GM18870 (cell line): ENCODE measurements around the gene AGK.
"Not testable (repeated sequence)": the region's sequence is repeated elsewhere in the genome, so short reads cannot be mapped to it uniquely, and the experiment has no call there.

Source experiments
- ATAC-seq: cut with Tn5 transposase; IDR thresholded peaks from one replicate; pipeline ENCODE4 v1.9.1; 2021; ENCODE audit warnings: moderate library complexity; ENCODE audit not compliant: unreplicated experiment

The AGK gene

DNA sequence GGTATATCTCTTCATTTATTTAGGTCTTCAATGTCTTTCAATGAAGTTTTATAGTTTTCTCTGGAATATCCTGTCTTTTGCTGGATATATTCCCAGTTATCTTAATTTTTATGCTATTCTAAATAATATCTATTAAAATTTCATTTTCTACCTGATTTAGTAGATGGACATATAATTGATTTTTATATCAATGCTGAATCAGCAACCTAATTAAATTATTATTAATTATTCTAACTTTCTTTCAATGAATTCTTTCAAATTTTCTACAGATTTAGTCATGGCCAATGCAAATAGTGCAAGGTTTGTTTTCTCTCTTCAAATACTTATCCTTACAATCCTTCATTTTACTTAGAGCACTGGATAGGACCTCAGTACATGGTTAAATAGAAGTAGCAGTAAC is 94.0 kb downstream of the AGK start:
- no peak for ATAC-seq

DNA sequence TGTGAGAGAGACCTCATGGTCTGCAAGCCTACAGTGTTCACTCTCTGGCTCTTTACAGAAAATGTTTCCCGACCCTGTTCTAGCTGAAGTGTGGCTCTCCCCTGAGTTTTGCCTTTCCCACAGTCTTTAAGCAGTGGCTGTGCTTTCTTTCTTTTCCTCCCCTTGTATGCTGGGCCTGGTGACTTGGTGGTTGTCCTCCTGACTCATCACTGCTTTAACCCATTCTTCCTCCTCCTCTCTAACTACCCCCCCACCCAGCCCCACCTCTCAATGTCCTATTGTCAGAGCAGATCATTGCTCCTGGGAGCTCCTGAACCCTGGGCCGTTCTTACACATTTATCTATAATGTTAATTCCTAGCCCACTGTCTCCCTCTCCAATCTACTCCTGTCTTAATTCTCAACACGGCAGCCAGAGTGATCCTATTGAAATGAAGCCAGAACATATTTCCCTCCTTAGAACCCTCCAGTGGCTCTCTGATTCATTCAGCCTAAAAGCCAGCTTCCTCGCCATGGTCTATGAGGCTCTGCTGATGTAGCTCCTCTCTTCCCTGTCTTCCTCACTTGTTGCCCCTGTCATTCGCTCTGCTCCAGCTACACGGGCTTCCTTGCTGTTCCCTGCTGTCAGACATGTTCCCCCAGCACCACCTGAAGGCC is 95.7 kb downstream of the AGK start:
- no peak for ATAC-seq

DNA sequence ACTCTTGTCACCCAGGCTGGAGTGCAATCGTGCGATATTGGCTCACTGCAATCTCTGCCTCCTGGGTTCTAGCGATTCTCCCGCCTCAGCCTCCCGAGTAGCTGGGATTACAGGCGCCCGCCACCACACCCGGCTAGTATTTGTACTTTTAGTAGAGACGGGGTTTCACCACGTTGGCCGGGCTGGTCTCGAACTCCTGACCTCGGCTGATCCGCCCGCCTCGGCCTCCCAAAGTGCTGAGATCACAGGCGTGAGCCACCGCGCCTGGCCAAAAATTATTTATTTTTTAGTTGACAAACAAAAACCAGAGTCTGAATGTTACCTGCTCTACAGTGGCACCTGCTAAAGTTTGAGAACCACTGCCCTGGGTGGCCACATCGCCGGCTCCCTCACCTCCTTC is 96.5 kb downstream of the AGK start:
- not testable (repeated sequence) for ATAC-seq

- no peak for ATAC-seq
These were observed 97.3 kb downstream of the AGK start for GRCh38 chr7:141648276-141649114.

DNA sequence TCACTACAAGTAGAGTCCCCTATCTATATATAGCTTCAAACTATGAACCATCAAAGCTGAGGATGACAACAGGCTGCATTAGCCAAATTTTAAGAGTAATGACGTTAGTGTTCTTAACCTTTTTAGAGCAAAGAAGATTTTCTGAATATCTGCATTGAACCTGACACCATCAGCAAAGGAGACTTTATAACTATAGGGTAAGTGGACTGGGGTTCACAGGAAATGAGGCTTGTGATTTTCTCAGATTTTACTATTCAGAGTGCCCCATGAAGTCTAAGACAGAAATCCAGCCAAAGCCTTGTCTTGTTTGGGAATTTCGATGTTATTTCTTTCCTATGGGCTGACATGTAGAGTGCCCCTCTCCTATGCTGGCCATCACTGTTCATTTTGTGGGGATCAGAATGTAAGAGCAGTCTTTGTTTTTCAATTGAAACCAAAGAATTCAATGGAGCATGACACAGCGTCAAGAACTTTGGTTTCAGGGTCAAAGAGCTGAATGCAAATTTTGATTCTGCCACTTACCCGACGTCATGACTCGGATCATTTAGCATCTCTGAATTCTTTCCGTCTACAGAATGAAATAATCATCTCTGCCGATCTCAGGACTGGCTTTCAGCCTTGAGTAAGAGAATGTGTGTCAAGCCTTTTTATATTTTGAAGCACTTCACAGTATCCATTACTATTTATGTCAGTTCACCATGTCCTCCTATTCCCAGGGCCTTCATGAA is 98.1 kb downstream of the AGK start:
- no peak for ATAC-seq

DNA sequence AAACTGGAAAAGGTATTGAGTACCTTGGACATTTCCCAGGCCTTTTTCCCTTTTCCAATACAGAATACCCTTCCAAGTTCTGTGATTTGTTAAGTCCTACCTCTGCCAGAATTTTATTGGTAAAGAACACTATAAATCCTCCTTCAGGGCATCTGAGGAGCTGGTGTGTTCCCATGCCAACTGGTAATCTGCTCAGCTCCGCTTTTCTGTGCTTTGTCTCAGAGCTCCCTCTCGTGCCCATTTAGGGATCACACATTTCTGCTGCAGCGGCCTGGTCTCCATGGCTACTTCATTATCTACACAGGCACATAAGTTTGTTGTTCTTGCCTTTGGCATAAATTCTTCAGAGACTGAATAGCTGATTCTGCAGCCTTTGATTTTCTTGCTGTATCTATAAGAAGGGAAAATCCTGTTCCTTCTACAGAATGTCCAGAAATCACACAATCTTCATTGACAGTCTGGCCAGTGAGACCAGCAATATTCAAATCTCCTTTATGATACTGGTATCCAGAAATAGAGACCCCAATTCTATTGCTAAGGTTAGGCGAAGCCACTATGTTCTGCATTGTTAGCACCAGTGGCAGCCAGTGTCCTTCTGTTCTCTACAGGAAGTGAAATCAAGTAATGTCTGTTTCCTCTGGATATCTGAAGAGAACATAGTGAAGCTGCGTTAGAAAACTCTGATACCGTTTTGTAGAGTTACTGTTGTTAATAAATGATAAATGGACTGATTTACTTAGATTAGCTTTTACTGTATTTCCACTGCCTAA is 98.8 kb downstream of the AGK start:
- ATAC-seq: no peak

DNA sequence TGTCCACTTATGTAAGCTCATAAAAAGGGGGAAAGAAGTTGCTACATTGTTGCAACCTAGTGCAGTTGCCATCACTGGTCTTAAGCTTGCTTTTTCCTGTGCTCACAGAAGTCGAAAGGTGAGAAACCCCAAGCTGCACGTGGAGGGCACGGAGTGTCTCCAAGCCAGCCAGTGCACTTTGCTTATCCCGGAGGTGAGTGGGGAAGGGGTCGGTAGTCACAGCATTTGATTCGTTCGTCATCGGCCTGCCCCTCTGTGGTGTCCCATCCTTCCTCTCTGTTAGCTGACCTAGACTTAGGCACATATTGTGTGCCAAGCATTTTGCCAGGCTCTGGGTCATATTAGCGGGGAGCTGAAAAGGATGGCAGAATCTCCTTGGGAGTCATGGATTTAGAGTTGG is 100.2 kb downstream of the AGK start:
- no peak for ATAC-seq

DNA sequence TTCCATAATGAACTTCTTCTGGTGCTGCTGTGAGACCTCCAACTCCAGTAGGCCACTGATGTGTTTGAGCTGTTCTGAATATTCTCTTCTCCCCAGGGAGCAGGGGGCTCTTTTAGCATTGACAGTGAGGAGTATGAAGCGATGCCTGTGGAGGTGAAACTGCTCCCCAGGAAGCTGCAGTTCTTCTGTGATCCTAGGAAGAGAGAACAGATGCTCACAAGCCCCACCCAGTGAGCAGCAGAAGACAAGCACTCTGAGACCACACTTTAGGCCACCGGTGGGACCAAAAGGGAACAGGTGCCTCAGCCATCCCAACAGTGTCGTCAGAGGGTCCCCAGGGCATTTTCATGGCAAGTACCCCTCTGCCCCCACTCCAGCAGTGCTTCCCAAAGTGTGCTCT is 101.5 kb downstream of the AGK start:
- ATAC-seq: no peak

- ATAC-seq: peak; percentile 88
These were observed 103.3 kb downstream of the AGK start for GRCh38 chr7:141654551-141654950.

DNA sequence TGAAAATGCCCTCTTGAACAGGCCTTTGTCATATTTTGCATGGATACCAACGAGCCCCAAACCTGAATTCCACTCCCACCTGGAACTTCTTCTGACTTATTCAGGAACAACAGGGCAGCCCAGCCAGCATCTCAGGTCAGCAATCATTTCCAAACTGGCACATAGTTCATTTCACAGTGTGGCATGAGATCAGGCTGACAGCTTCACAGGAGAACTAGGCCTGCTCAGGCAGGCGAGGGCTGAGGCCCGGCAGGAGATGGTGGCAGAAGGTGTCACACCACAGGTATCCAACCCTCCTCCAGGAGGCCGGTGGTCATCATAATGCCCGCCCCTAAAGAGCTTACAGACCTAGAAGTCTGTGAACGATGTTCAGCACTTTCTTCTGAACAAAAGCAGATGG is 108.3 kb downstream of the AGK start:
- ATAC-seq: no peak

GRCh38 chr7:141660259-141660658 is 109.0 kb downstream of the AGK start:
- no peak for ATAC-seq

DNA sequence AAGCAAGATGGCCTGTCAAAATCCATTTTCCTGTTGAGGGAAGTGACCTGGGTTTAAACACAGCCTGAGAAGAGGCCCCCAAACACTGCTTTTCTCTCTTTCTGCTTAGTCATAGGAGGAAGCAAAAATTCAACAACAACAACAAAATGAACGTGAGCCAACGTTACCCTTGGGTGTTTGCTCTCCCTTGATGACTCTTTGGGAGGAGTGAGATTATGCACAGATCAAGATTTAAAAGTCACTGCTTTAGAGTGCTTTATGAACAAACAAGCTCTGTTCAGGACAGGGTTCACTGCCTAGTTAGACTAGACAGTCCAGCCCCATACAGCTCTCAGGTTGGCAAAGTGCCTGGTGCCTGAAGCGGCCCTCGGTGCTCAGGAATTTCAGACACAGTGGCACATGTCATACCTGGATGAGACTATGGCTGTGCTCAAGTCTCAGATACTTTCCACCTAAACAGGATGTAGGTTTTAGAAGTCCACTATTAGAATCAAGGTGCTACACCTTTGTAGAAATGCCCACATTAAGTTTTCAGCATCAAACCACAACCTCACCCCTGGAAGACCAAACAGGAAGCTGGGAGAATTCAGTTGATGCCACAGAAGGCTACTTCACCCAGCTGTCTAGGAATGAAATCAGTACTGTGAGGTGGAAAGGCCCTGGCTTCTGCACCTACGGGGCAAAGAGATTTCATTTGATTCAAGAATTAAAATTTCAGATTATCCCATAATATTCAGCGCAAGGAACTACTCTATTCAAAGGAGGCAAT is 112.1 kb downstream of the AGK start:
- no peak for ATAC-seq

GRCh38 chr7:141664450-141664849 is 113.2 kb downstream of the AGK start:
- ATAC-seq: no peak

- no peak for ATAC-seq
These were observed 114.2 kb downstream of the AGK start for GRCh38 chr7:141665208-141666035.

DNA sequence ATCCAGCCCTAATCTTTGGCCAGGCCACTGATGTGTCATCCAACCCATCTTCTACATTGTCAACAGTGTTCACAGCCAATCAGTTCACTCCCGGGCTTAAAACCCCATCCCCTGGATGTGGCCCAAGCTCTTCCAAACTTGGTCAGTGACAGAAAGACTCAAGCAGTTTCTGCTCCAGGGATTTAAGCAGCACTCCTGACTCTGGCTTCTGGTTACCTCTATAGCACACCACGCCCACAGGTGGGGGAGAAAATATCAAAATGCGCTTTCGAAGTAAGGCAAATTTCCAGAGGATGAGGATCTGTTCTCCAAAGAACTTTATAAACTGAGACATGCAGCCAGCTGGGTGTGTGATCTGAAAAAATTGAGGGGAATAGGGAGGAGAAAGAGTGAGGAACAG is 114.9 kb downstream of the AGK start:
- ATAC-seq: no peak

GRCh38 chr7:141668853-141669252 is 117.6 kb downstream of the AGK start:
- no peak for ATAC-seq

- ATAC-seq: no peak
These were observed 120.7 kb downstream of the AGK start for GRCh38 chr7:141671705-141672496.

DNA sequence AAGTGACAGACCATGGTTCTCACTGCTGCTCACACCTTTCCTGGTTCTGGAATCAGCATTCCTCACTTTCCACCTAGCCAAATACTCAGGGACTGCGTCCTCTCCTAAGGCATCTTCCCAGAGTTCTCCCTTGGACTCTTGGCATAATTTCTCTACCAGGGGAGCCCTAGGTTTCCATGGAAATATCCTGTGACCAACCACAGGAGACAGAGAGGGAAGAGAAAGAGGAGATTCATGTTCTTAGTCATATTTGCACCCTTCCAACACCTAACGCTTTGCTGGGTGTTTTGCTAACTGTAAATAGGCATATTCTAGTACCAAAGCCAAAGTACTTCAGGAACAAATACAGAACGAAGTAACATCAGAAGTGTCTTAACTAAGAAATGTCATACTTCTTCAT is 122.1 kb downstream of the AGK start:
- ATAC-seq: no peak

- ATAC-seq: no peak
These were observed 123.0 kb downstream of the AGK start for GRCh38 chr7:141674171-141674671.
